Bronchial epithelial cell (primary cell): ENCODE data around the gene CILP2. TPM values are rescaled to one million over a fixed set of nuclear protein-coding genes. Genes with fewer than 3 reads are reported as not detected.

Experiments
- DNase-seq: peaks from one replicate; pipeline ENCODE4 v3.0.0-alpha.2; 2010; ENCODE audit warnings: low read depth
- FAIRE-seq: peaks from 2 replicates; lab custom pipeline; 2011; peaks lifted over from hg19 to GRCh38; lab: Jason Lieb, UNC
- H3K27me3 ChIP-seq: 2 replicates; pipeline ENCODE4 v1.5.1; 2011; ENCODE audit warnings: low read length; ENCODE audit not compliant: control insufficient read depth, insufficient read depth
- H3K36me3 ChIP-seq: 2 replicates; pipeline ENCODE4 v1.5.1; 2011; ENCODE audit warnings: low read length; ENCODE audit not compliant: control insufficient read depth, insufficient read depth
- H3K4me3 ChIP-seq: 2 replicates; pipeline ENCODE4 v1.5.1; 2011; ENCODE audit warnings: mild to moderate bottlenecking, low read depth, low read length, control low read depth
- CTCF ChIP-seq: IDR thresholded peaks from 2 replicates; pipeline ENCODE4 v1.5.1; 2011; ENCODE audit warnings: mild to moderate bottlenecking, moderate library complexity, low read length, control low read depth, inconsistent platforms; ENCODE audit not compliant: insufficient read depth, severe bottlenecking
- total RNA-seq: library from RNA; depleted of rRNA; stranded (reverse); fragments of >200 nt; gene quantifications from 2 replicates; pipeline ENCODE4 v1.2.1, GENCODE V29; 2014

The CILP2 gene
- total RNA-seq, 1 donor from 2014 or later: under 0.01 TPM

GRCh38 chr19:19543640-19544039, 5.6 kb downstream of the CILP2 start:
- DNase-seq (no peak), FAIRE-seq (no peak)
- no peak for TF ChIP-seq CTCF
- Histone ChIP-seq H3K4me3 (no peak overlapping the region), H3K27me3 (peaks cover 11% of the 10 kb centered on the region), H3K36me3 (no peaks in the 10 kb centered on the region)

GRCh38 chr19:19544257-19544953, 6.3 kb downstream of the CILP2 start:
- Histone ChIP-seq H3K36me3 (no peaks in the 10 kb centered on the region), H3K4me3 (no peak overlapping the region), H3K27me3 (peaks cover 7% of the 10 kb centered on the region)
- no peak for TF ChIP-seq CTCF
- DNase-seq (no peak), FAIRE-seq (no peak)

GRCh38 chr19:19544954-19545591, 7.0 kb downstream of the CILP2 start:
- no peak overlapping the region for H3K4me3 ChIP-seq
- FAIRE-seq: no peak
- H3K36me3 ChIP-seq: no peaks in the 10 kb centered on the region
- TF ChIP-seq CTCF: no peak
- H3K27me3 ChIP-seq: peaks cover 4% of the 10 kb centered on the region
- DNase-seq: no peak

GRCh38 chr19:19545707-19546106, 7.6 kb downstream of the CILP2 start:
- DNase-seq: no peak
- Histone ChIP-seq H3K36me3 (no peaks in the 10 kb centered on the region), H3K27me3 (peaks cover 4% of the 10 kb centered on the region), H3K4me3 (no peak overlapping the region)
- no peak for FAIRE-seq
- no peak for TF ChIP-seq CTCF

GRCh38 chr19:19546751-19547162, 8.7 kb downstream of the CILP2 start:
- no peak for FAIRE-seq
- H3K4me3 ChIP-seq: no peak overlapping the region
- no peaks in the 10 kb centered on the region for H3K36me3 ChIP-seq
- peaks cover 4% of the 10 kb centered on the region for H3K27me3 ChIP-seq
- TF ChIP-seq CTCF: no peak
- no peak for DNase-seq
